ENCODE measurements around the gene SEPTIN1. TPM values are rescaled to one million over a fixed set of nuclear protein-coding genes. Genes with fewer than 3 reads are reported as not detected.
A peak's percentile ranks its signal among the peaks of the same experiment; 100 is the strongest.
"Not testable (repeated sequence)": the region's sequence is repeated elsewhere in the genome, so short reads cannot be mapped to it uniquely, and the experiment has no call there.

The SEPTIN1 gene
- total RNA-seq, 2 donors from 2014 or later = 192 to 207 TPM

DNA sequence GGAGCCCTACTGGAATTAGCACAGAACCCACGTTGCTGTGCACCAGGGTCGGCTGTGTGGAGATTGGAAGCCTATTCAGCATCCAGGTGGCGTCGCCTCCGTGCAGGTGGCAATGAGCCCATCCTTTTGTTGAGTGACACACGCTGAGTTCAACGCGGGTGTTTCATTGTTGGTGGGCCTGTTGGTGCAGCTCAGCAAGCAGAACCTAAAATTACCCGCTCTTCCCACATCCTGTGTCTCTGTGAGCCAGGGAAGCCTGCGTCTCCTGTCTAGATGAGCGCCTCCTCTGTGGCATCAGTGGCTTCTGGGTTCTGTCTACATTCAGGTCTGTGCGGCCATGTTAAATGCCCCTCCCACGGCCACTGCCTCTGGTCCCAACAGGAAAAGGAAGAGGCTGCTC lies 41.7 kb downstream of the SEPTIN1 start:
- Mint-ChIP-seq H3K9me3 (no peaks in the 10 kb centered on the region), H3K4me3 (no peak overlapping the region), H3K36me3 (no peaks in the 10 kb centered on the region), H3K4me1 (ENCODE audit: low read depth in 2 of 2) (peaks cover 7 to 11% of the 10 kb centered on the region in 2 donors), H3K27me3 (no peaks in the 10 kb centered on the region), H3K27ac (no peak overlapping the region)
- peak; percentile 48 for DNase-seq (ENCODE audit: low spot score)
- ATAC-seq = no peak

DNA sequence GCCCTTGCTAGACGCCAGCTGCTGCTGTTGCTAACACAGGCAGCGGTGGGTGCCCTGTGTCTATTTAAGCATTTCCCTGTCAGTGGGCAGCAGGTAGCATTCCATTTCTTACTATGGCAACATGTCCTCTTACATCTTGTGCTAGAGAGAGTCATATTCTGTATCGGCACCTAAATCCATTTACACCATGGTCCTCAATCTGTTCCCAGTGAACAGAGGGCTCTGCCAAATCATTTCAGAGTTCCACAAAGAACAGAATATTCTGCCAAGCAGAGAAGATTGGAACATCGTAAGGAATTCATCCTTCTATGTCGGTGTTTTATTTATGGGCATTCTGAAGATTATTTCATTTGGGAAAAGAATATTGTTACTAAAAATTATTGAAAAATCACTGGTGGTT lies 43.6 kb downstream of the SEPTIN1 start:
- H3K27me3 Mint-ChIP-seq; H3K4me3 Mint-ChIP-seq; H3K27ac Mint-ChIP-seq; DNase-seq (ENCODE audit: low spot score); ATAC-seq; H3K9me3 Mint-ChIP-seq; H3K36me3 Mint-ChIP-seq: not testable (repeated sequence)
- peaks cover 11 to 14% of the 10 kb centered on the region in 2 donors for H3K4me1 Mint-ChIP-seq (ENCODE audit: low read depth in 2 of 2)

DNA sequence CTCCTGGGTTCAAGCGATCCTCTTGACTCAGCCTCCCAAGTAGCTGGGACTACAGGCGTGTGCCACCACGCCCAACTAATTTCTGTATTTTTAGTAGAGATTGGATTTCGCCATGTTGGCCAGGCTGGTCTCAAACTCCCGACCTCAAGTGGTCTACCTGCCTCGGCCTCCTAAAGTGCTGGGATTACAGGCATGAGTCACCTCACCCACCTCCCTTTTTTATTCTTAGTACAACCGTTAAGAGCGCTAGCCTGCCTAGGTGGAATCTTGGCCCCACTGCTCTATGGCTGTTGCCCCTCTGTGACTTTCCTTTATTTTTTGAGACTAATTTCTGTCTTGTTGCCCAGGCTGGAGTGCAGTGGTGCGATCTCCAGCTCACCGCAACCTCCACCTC lies 44.4 kb downstream of the SEPTIN1 start:
- not testable (repeated sequence) for DNase-seq (ENCODE audit: low spot score); H3K4me3 Mint-ChIP-seq; H3K27me3 Mint-ChIP-seq; H3K27ac Mint-ChIP-seq; H3K9me3 Mint-ChIP-seq; ATAC-seq; H3K36me3 Mint-ChIP-seq
- peaks cover 11 to 14% of the 10 kb centered on the region in 2 donors for H3K4me1 Mint-ChIP-seq (ENCODE audit: low read depth in 2 of 2)

DNA sequence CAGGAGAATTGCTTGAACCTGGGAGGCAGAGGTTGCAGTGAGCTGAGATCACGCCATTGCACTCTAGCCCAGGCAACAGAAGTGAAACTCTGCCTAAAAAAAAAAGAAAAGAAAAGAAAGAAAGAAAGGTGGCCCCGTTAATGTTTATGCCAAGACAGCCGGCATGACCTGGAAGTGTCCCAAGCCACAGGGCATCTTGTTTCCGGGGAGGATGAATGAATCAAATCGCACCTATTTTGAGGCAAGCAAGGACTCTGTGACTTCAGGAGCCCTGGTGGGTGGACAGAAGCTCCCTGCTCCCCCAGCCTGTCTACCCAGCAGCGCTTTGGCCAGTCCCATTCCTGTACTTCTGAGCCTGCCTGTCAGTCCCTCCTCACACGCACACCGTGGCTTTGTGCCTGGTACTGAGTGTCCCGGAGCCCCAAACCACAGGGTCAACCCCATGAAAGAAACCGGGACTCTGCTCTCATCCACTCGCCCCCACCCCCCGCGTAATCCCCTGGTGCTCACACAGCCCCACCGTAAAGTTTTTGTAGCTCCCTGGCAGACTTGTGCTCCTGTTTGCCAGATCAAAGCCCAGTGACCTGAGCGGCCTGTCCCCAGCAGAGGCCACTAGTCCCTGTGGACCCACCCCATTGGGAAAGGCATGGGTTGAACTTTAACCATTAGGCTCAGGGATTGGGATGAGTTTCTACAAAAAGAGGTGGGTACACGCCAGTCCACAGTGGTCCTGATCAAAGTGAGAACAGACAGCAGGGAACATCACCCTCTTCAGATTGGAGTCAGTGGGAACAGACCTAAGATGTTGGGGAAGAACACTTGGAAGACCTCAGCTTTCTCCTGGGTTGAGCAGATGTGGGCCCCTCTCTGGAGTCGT lies 46.5 kb downstream of the SEPTIN1 start:
- H3K9me3 Mint-ChIP-seq = no peaks in the 10 kb centered on the region
- ATAC-seq = peak in 1 of 2 donors; percentile 1
- H3K27ac Mint-ChIP-seq = peak overlapping the region; percentile 77 to 87
- no peaks in the 10 kb centered on the region for H3K36me3 Mint-ChIP-seq
- peak overlapping the region; percentile 84 for H3K4me3 Mint-ChIP-seq
- H3K4me1 Mint-ChIP-seq (ENCODE audit: low read depth in 2 of 2) = peaks cover 11 to 16% of the 10 kb centered on the region in 2 donors
- H3K27me3 Mint-ChIP-seq = no peaks in the 10 kb centered on the region
- peak; percentile 58 for DNase-seq (ENCODE audit: low spot score)

DNA sequence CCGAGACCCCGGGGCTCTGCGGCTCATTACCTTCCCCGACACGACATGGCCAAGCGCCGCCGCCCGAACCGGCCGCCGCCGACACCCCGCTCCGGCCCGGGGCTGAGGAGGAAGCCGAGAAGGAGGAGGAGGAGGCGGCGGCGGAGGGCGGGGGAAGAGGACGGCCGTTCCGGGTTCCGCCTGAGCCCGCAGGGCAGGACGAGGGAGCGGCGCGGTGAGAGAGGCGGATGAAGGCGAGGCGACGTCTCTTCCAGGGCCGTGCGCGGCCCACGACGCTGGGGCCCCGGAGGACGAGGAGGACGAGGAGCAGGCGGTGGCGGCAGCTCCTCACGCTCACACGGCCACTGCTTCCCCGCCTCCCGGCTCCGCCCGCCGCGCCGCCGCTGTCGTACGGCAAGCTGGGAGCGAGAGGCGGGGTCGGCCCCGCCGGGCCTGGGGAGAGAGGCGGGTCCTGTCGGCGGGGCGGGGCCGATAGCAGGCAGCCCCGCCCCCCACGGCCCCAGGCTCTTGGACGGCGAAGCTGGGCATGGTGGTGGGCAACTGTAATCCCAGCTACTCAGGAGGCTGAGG lies 47.2 kb downstream of the SEPTIN1 start:
- H3K4me3 Mint-ChIP-seq = peak overlapping the region; percentile 84

DNA sequence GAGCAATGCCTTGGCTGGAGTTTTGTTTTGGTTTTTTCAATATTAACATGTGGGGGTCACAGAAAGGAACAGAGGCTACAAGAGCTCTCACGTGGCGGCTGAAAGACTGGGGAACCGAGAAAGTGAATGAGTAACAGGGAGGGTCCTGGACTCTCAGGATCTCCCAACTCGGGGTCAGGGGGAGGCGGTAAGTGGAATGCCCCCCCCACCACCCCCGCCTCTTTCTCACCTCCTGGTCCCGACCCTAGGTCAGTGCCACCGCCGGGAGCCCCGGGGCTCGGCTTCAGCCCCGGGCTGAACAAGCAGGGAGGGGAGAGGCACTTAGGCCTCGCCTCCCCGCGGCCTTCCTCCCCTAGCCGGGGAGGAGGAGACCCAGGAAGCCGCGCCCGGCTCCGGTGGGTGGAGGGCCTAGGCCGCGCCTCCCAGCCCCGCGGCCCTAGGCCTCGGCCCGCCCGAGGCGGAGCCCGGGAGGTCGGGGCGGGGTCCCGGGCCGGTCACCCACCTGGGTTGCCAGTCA lies 47.8 kb downstream of the SEPTIN1 start:
- peak; percentile 92 for DNase-seq (ENCODE audit: low spot score)
- not testable (repeated sequence) for H3K36me3 Mint-ChIP-seq, H3K27me3 Mint-ChIP-seq, H3K9me3 Mint-ChIP-seq
- ATAC-seq = peak; percentile 97
- peak overlapping the region; percentile 99 for H3K4me3 Mint-ChIP-seq
- peak overlapping the region; percentile 91 for H3K27ac Mint-ChIP-seq
- H3K4me1 Mint-ChIP-seq (ENCODE audit: low read depth in 2 of 2) = peaks cover 15 to 16% of the 10 kb centered on the region in 2 donors

More for the DNA sequence above, 47.2 kb downstream of the SEPTIN1 start:
- not testable (repeated sequence) for H3K9me3 Mint-ChIP-seq, H3K27me3 Mint-ChIP-seq, H3K36me3 Mint-ChIP-seq
- H3K4me1 Mint-ChIP-seq (ENCODE audit: low read depth in 2 of 2) = peaks cover 15 to 16% of the 10 kb centered on the region in 2 donors
- H3K27ac Mint-ChIP-seq = peak overlapping the region; percentile 91
- DNase-seq (ENCODE audit: low spot score) = peak; percentile 86
- peak; percentile 86 to 90 for ATAC-seq

Other genes starting within 250 kb of the SEPTIN1 start
- gene CORO1A, start 199.0 kb downstream of the SEPTIN1 start, total RNA-seq = 1,000 to 10,000 TPM in 1 of 2 donors, 100 to 1,000 TPM in 1; 987 to 1,615 TPM
- 100 to 1,000 TPM; 206 to 410 TPM for gene BOLA2B, start 188.9 kb downstream of the SEPTIN1 start, total RNA-seq
- gene SLX1A, start 188.7 kb downstream of the SEPTIN1 start, total RNA-seq = 100 to 1,000 TPM in 1 of 2 donors, 10 to 100 TPM in 1; 48.6 to 169 TPM
- gene SULT1A3, start 183.3 kb downstream of the SEPTIN1 start, total RNA-seq = 10 to 100 TPM; 19.1 to 46.7 TPM
- gene NPIPB13, start 134.1 kb downstream of the SEPTIN1 start, total RNA-seq = 10 to 100 TPM; 38.2 to 50.6 TPM
- 10 to 100 TPM; 95.8 to 99.7 TPM for gene CD2BP2, start 27.3 kb downstream of the SEPTIN1 start, total RNA-seq
- 10 to 100 TPM; 64.0 to 99.1 TPM for gene TBC1D10B, start 12.1 kb downstream of the SEPTIN1 start, total RNA-seq
- gene MYL11, start 7.8 kb downstream of the SEPTIN1 start, total RNA-seq = 1 to 10 TPM in 1 of 2 donors, not detected in 1; 8.5 TPM
- gene ZNF48, start 12.9 kb upstream of the SEPTIN1 start, total RNA-seq = 10 to 100 TPM; 10.2 to 14.7 TPM
- 1 to 10 TPM; 3.4 to 7.3 TPM for gene ZNF771, start 25.0 kb upstream of the SEPTIN1 start, total RNA-seq
- gene DCTPP1, start 47.5 kb upstream of the SEPTIN1 start, total RNA-seq = 100 to 1,000 TPM in 1 of 2 donors, 10 to 100 TPM in 1; 95.9 to 155 TPM
- 10 to 100 TPM; 84.7 to 91.4 TPM for gene SEPHS2, start 63.3 kb upstream of the SEPTIN1 start, total RNA-seq
- gene ITGAL, start 90.2 kb upstream of the SEPTIN1 start, total RNA-seq = 100 to 1,000 TPM; 648 to 717 TPM
- 10 to 100 TPM; 10.4 to 11.8 TPM for gene ZNF768, start 144.0 kb upstream of the SEPTIN1 start, total RNA-seq
- gene ZNF747, start 152.3 kb upstream of the SEPTIN1 start, total RNA-seq = 10 to 100 TPM in 1 of 2 donors, 1 to 10 TPM in 1; 8.7 to 10.3 TPM
- 10 to 100 TPM; 14.9 to 22.9 TPM for gene ZNF764, start 175.8 kb upstream of the SEPTIN1 start, total RNA-seq
- gene ZNF688, start 189.2 kb upstream of the SEPTIN1 start, total RNA-seq = 1 to 10 TPM; 8.3 to 8.9 TPM
- 10 to 100 TPM; 13.3 to 20.0 TPM for gene ZNF785, start 203.1 kb upstream of the SEPTIN1 start, total RNA-seq
- gene ZNF689, start 227.8 kb upstream of the SEPTIN1 start, total RNA-seq = 10 to 100 TPM in 1 of 2 donors, 1 to 10 TPM in 1; 9.4 to 14.3 TPM

Measured in natural killer cell treated with Interleukin-12 subunit alpha and Interleukin-12 subunit beta and Interleukin-15 and Interleukin-18, amount 100 ng/mL, for 72 hours (primary cell).